Calu3 (cell line): ENCODE measurements around the gene DIAPH1. TPM values are rescaled to one million over a fixed set of nuclear protein-coding genes. Genes with fewer than 3 reads are reported as not detected.

Experiments used
- BruUV-seq: library from RNA; stranded (reverse); fragments of 400-500 nt; replicated peaks from 2 replicates; lab custom pipeline; 2021; lab: Mats Ljungman, UMichigan
- CTCF ChIA-PET: fragments of 300-600 bp; sonication (Branson Sonifier 250); formaldehyde crosslinking; loops from one replicate; lab custom pipeline; 2022; ENCODE audit warnings: antibody characterized with exemption; lab: Charles Lee
- DNase-seq: peaks from one replicate; pipeline ENCODE4 v3.0.0; 2022
- H3K27ac Mint-ChIP-seq: one replicate; pipeline ENCODE4 v1.8.0; 2022; ENCODE audit warnings: mixed read lengths; ENCODE audit not compliant: unreplicated experiment
- H3K27me3 Mint-ChIP-seq: one replicate; pipeline ENCODE4 v1.8.0; 2022; ENCODE audit warnings: mixed read lengths; ENCODE audit not compliant: unreplicated experiment
- H3K36me3 Mint-ChIP-seq: one replicate; pipeline ENCODE4 v1.8.0; 2022; ENCODE audit warnings: mild to moderate bottlenecking, moderate library complexity, mixed read lengths; ENCODE audit not compliant: insufficient read depth, unreplicated experiment
- H3K4me1 Mint-ChIP-seq: one replicate; pipeline ENCODE4 v1.8.0; 2022; ENCODE audit warnings: mild to moderate bottlenecking, low read depth, mixed read lengths; ENCODE audit not compliant: unreplicated experiment
- H3K4me3 Mint-ChIP-seq: one replicate; pipeline ENCODE4 v1.8.0; 2022; ENCODE audit warnings: mild to moderate bottlenecking, low read depth, moderate library complexity, mixed read lengths; ENCODE audit not compliant: unreplicated experiment
- H3K9me3 Mint-ChIP-seq: one replicate; pipeline ENCODE4 v1.8.0; 2022; ENCODE audit warnings: low read depth, mixed read lengths; ENCODE audit not compliant: unreplicated experiment
- CTCF ChIP-seq: fragments of 200-600 bp; IDR thresholded peaks from one replicate; pipeline ENCODE4 v1.8.0; 2022; ENCODE audit warnings: antibody characterized with exemption; ENCODE audit not compliant: unreplicated experiment
- intact Hi-C: fragments of 100-400 bp; cut with micrococcal nuclease; formaldehyde crosslinking; loops from one replicate; pipeline ENCODE4 v1.10.0; 2022; ENCODE audit not compliant: unreplicated experiment
- total RNA-seq: library from RNA; stranded (reverse); gene quantifications from 2 replicates; pipeline ENCODE4 v1.2.3, GENCODE V29; 2022

The DIAPH1 gene
- total RNA-seq, 1 experiment from 2014 or later, result 219 TPM

- H3K27ac Mint-ChIP-seq, result no peak overlapping the region
- TSS peak; percentile 50 for BruUV-seq
- no peaks in the 10 kb centered on the region for H3K9me3 Mint-ChIP-seq
- DNase-seq, result no peak
- intact Hi-C loops, result no loop called here
- TF ChIP-seq CTCF, result no peak
- CTCF ChIA-PET, result interaction anchor here (0.5 to 0.7 kb wide), 2 partner anchors 13 to 85 kb away, joined by 3 to 5 read pairs; partner anchors contain the start of gene PCDHGA12
- peaks cover 11% of the 10 kb centered on the region for H3K4me1 Mint-ChIP-seq
- H3K4me3 Mint-ChIP-seq, result no peak overlapping the region
- no peaks in the 10 kb centered on the region for H3K27me3 Mint-ChIP-seq
- peaks cover 83% of the 10 kb centered on the region for H3K36me3 Mint-ChIP-seq
These were observed 103.7 kb downstream of the DIAPH1 start for GRCh38 chr5:141515141-141515540.

- H3K4me1 Mint-ChIP-seq, result peaks cover 5% of the 10 kb centered on the region
- no peak for DNase-seq
- H3K27ac Mint-ChIP-seq, result no peak overlapping the region
- no peaks in the 10 kb centered on the region for H3K9me3 Mint-ChIP-seq
- no TSS peak for BruUV-seq
- peaks cover 80% of the 10 kb centered on the region for H3K36me3 Mint-ChIP-seq
- H3K27me3 Mint-ChIP-seq, result no peaks in the 10 kb centered on the region
- TF ChIP-seq CTCF, result no peak
- H3K4me3 Mint-ChIP-seq, result no peak overlapping the region
- CTCF ChIA-PET, result interaction anchor here (0.5 to 0.7 kb wide), 3 partner anchors 13 to 84 kb away, joined by 3 to 5 read pairs (median 5); partner anchors contain the start of gene PCDHGA12
- intact Hi-C loops, result no loop called here
These were observed 104.3 kb downstream of the DIAPH1 start for GRCh38 chr5:141514330-141515133.

DNA sequence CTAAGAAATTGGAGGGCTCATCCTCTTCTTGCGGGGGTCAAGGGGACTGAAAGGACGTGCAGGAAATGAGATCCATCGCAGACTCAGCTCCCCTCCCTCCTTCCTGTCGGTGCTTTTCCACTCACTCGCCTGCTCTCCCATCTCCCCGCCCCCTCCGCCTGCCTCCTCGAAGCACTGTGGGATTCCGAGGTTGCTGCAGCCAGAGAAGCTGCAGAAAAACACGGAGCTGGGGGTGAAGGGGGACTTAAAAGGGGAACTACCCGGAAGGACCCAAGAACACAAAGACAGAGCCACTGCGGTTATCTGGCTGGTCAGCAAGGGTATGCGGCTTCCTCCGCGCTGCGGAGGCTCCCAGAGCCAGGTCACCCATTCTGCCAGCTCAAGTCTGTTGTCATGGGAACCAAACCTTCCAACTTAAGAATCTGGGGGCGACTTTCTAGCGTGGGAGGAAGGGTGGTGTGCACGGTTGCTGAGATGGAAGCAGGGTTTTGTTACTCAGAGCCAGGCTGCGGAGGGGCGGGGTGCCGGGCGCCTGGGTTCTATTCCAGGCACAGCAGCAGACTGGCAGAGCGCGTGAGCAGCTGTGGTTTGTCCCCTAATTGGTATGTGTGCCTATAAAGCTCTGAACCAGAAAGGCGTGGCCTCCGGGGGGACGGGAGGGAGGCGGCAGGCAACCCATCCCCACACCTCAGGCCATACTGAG is 105.0 kb downstream of the DIAPH1 start:
- Mint-ChIP-seq H3K4me1 (no peaks in the 10 kb centered on the region), H3K27me3 (no peaks in the 10 kb centered on the region), H3K27ac (peak overlapping the region; percentile 35), H3K4me3 (no peak overlapping the region), H3K36me3 (peaks cover 73% of the 10 kb centered on the region), H3K9me3 (no peaks in the 10 kb centered on the region)
- TF ChIP-seq CTCF, result no peak
- intact Hi-C loops, result no loop called here
- no peak for DNase-seq
- CTCF ChIA-PET, result interaction anchor here (0.5 kb wide), 1 partner anchor 60 kb away, joined by 5 read pairs; no protein-coding TSS in a partner anchor
- no TSS peak for BruUV-seq

DNA sequence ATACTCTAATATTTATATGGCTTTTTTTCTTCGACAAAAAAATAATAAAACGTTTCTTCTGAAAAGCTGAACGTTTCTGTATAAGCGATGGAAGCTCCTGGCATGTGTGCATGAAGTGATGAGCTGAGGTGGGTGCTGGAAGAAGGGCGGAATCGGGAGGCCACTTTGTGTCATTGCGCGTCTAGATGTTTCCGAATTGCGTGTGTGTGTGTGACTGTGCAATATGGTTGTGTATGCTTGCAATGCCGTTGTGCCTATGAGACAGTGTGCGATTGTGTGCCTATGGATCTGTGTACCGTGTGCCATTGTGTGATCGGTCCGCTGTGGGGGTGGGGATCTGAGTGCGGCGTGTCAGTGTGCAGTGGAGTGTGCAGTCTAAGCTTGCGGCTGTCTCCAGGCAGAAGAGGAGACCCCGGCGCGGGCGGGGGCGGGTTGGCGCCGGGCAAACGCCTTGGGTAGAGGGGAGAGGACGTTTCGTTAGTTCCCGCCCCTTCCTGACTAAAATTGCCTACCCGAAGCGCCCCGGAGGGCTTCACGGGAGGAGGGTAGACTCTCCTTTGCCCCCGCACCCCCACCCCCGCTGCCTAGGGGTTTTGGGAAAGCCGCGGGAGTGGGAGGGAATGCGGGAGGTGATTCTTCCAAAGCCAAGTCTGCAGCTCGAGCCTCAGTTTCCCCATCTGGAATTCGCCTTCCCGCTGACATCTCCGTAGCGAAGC is 105.7 kb downstream of the DIAPH1 start:
- Mint-ChIP-seq H3K4me1 (no peaks in the 10 kb centered on the region), H3K9me3 (no peaks in the 10 kb centered on the region), H3K4me3 (no peak overlapping the region), H3K27me3 (no peaks in the 10 kb centered on the region), H3K36me3 (peaks cover 66% of the 10 kb centered on the region), H3K27ac (peak overlapping the region; percentile 18)
- CTCF ChIA-PET, result interaction anchor here (0.6 to 2.0 kb wide), 2 partner anchors 8 to 30 kb away, joined by 3 to 7 read pairs; no protein-coding TSS in a partner anchor
- intact Hi-C loops, result no loop called here
- no peak for TF ChIP-seq CTCF
- BruUV-seq, result no TSS peak
- DNase-seq, result no peak
